ENCODE data around the gene NLGN1.
"Not testable (repeated sequence)": the region's sequence is repeated elsewhere in the genome, so short reads cannot be mapped to it uniquely, and the experiment has no call there.

NLGN1 gene

GRCh38 chr3:174220775-174221554 is 823.4 kb downstream of the NLGN1 start:
- no peak for DNase-seq (ENCODE audit: low read depth)

- DNase-seq (ENCODE audit: low read depth), result no peak
Measured at GRCh38 chr3:174223042-174223441, 825.5 kb downstream of the NLGN1 start.

GRCh38 chr3:174223626-174224025 is 826.1 kb downstream of the NLGN1 start:
- DNase-seq (ENCODE audit: low read depth), result no peak

GRCh38 chr3:174229916-174230315 is 832.4 kb downstream of the NLGN1 start:
- DNase-seq (ENCODE audit: low read depth), result no peak

GRCh38 chr3:174232028-174232657 is 834.6 kb downstream of the NLGN1 start:
- not testable (repeated sequence) for DNase-seq (ENCODE audit: low read depth)

- no peak for DNase-seq (ENCODE audit: low read depth)
Measured at GRCh38 chr3:174232658-174233429, 835.3 kb downstream of the NLGN1 start.

GRCh38 chr3:174233511-174233910 is 836.0 kb downstream of the NLGN1 start:
- no peak for DNase-seq (ENCODE audit: low read depth)

GRCh38 chr3:174242311-174243041 is 844.9 kb downstream of the NLGN1 start:
- DNase-seq (ENCODE audit: low read depth), result no peak

- no peak for DNase-seq (ENCODE audit: low read depth)
Measured at GRCh38 chr3:174243171-174243570, 845.6 kb downstream of the NLGN1 start.

GRCh38 chr3:174247687-174248152 is 850.2 kb downstream of the NLGN1 start:
- DNase-seq (ENCODE audit: low read depth), result no peak

- DNase-seq (ENCODE audit: low read depth), result no peak
Measured at GRCh38 chr3:174251681-174252080, 854.1 kb downstream of the NLGN1 start.

- no peak for DNase-seq (ENCODE audit: low read depth)
Measured at GRCh38 chr3:174253196-174253823, 855.8 kb downstream of the NLGN1 start.

- no peak for DNase-seq (ENCODE audit: low read depth)
Measured at GRCh38 chr3:174253940-174254339, 856.4 kb downstream of the NLGN1 start.

- DNase-seq (ENCODE audit: low read depth), result no peak
Measured at GRCh38 chr3:174255454-174255853, 857.9 kb downstream of the NLGN1 start.

GRCh38 chr3:174266476-174266875 is 868.9 kb downstream of the NLGN1 start:
- no peak for DNase-seq (ENCODE audit: low read depth)

- DNase-seq (ENCODE audit: low read depth), result no peak
Measured at GRCh38 chr3:174268061-174268460, 870.5 kb downstream of the NLGN1 start.

GRCh38 chr3:174268586-174268985 is 871.0 kb downstream of the NLGN1 start:
- DNase-seq (ENCODE audit: low read depth), result no peak

GRCh38 chr3:174270841-174271240 is 873.3 kb downstream of the NLGN1 start:
- peak; percentile 24 for DNase-seq (ENCODE audit: low read depth)

GRCh38 chr3:174275336-174275735 is 877.8 kb downstream of the NLGN1 start:
- no peak for DNase-seq (ENCODE audit: low read depth)

GRCh38 chr3:174276826-174277225 is 879.3 kb downstream of the NLGN1 start:
- no peak for DNase-seq (ENCODE audit: low read depth)

GRCh38 chr3:174278094-174278493 is 880.5 kb downstream of the NLGN1 start:
- no peak for DNase-seq (ENCODE audit: low read depth)

- no peak for DNase-seq (ENCODE audit: low read depth)
Measured at GRCh38 chr3:174280186-174280585, 882.6 kb downstream of the NLGN1 start.
